IPS-NIHi7 (cell line): ENCODE data around the gene SLC38A2.
"Not testable (repeated sequence)": the region's sequence is repeated elsewhere in the genome, so short reads cannot be mapped to it uniquely, and the experiment has no call there.

Experiments used
- DNase-seq: peaks from one replicate; pipeline ENCODE4 v3.0.0; 2012; ENCODE audit warnings: mixed read lengths; ENCODE audit errors: extremely low spot score

The SLC38A2 gene

GRCh38 chr12:46372544-46373300 is at the start of gene SLC38A2:
SLC38A2 (minus strand) TSS chr12:46372773; CDS start chr12:46371293, 1,480 bp downstream.
- DNase-seq, result peak; percentile 92

- DNase-seq, result no peak
Measured at GRCh38 chr12:46419675-46420074, 47.1 kb upstream of the SLC38A2 start.

GRCh38 chr12:46415552-46415951 is 43.0 kb upstream of the SLC38A2 start:
- no peak for DNase-seq

DNA sequence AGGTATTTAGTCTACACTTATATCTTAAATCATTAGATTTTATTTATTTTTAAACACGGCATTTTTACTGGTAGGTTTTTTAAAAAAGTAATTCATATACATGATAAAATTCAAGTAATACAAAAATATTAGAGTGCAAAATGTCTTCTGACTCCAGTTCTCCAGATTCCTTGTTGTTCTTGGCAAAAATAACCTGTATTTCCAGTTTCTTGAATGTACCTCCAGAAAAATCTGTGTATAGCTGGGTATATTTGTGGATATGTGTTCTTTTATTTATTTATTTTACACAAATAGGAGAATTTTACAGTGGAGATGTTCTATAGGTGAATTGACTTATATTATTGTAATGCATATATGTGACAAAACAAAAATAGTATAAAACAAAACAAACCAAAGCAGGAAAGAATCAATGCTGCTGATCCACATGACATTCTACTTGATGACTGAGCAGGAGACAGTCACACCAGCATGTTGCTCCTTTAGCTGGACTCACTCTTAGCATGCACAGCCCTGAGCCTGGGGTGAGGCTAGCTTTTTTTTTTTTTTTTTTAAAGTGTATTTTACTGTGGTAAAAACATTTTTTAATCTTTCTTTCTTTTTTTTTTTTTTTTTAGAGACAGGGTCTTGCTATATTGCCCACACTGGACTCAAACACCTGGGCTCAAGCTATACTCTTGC is 42.2 kb upstream of the SLC38A2 start:
- DNase-seq, result no peak

DNA sequence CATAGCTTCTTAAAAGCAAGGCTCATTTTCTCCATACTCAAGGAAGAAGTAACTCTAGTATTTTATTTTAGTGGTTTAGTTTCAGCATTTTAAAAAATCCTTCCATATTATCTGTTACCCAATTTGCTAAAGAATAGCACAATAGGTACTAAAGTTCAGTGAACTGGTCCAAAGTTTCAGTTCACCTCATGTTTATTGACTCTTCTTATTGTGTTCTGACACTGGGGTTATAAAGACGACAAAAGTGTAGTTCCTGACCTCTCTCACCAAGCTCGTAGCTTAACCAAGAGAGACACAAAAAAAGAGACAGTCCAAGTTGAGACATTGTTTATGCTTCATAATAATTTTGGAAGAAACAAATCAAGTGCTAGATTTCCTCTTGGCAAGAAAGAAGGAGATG is 40.8 kb upstream of the SLC38A2 start:
- no peak for DNase-seq

DNA sequence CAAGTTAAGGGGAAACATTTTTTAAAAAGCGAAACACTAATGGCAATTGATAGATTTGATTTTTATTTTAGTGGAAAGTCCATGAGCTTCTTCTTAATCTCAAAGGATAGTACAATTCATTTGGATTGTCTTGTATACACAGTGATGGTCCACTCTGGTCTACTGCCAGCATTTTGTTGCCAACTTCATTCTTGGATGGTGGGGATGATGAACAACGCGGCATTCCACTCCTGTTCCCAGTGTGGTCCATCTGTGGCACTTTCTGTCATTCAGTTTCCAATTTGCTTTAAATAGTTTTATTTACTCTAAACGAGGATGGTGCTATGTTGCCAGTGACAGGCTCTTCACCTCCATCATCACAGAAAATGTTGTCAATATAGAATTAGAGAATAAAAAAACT is 40.3 kb upstream of the SLC38A2 start:
- no peak for DNase-seq

- DNase-seq, result no peak
Measured at GRCh38 chr12:46410495-46410894, 37.9 kb upstream of the SLC38A2 start.

DNA sequence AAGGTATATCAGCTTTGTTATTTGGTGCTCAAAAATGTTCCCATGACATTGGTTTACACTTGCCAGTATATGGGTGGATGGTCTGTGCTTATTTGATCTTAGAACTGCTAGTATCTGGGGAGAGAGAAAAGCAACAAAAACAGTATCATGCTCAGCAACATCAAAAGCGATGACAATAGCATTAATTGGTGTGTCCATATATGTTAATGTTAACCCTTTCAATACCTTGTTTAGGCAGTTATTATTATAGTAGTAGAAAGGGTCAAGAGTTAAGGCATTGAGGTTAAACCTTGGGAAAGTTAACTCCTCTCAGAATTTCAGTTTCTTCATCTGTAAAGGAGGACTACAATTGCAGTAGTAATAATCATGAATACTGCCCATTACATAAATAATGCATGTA is 37.4 kb upstream of the SLC38A2 start:
- DNase-seq, result no peak

DNA sequence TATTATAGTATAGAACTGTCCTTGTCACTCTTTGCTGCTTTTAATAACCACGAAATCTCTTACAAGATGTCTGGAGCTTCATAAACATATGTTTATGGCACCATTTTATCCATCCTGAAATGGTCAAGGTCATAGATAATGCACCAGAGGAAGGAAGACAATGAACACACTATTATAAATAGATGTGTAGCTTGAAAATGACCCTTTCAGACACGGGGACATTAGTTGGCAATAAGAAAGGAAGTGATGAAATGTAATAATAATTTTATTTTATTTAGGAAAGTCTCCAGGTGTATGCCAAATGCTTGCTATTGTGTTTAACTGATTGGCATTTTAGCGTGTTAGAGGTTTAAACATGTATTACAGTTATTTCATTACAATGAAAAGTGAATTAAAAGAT is 36.8 kb upstream of the SLC38A2 start:
- no peak for DNase-seq

- DNase-seq, result no peak
Measured at GRCh38 chr12:46408441-46408840, 35.9 kb upstream of the SLC38A2 start.

DNA sequence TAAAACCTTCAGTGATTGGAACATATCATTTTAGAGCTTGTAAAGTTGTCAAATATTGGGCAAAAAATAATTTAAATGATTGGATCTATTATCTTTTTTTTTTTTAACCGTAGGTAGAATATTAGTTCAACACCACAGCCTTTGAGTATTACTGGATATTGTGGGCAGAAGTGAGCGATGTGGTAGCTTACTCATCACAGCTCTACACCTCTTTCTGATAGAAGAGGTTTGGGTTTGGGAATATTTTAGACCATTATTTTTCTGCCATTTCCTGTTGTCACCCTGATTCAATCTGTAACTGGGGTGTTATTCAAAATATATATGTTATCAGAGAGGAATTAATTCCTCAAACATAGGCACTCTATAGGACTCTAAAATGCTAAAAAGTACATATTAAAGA is 34.8 kb upstream of the SLC38A2 start:
- no peak for DNase-seq

- DNase-seq, result no peak
Measured at GRCh38 chr12:46406352-46407027, 33.9 kb upstream of the SLC38A2 start.

DNA sequence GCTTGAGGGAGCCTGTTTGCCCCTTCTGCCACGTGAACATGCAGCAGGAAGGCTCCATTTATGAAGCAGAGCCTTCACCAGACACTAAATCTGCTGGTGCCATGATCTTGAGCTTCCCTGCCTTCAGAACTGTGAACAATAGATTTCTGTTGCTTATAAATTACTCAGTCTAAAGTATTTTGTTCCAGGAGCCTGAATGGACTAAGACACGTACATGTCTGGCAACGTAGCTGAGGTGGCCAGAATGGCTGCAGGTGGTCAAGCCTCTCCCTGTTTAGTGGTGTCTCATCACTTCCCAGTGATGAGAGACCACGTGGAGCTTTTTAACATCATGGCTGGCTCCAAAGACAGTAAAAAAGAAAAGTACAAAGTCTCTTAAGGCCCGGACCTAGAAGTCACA is 32.2 kb upstream of the SLC38A2 start:
- DNase-seq, result no peak

DNA sequence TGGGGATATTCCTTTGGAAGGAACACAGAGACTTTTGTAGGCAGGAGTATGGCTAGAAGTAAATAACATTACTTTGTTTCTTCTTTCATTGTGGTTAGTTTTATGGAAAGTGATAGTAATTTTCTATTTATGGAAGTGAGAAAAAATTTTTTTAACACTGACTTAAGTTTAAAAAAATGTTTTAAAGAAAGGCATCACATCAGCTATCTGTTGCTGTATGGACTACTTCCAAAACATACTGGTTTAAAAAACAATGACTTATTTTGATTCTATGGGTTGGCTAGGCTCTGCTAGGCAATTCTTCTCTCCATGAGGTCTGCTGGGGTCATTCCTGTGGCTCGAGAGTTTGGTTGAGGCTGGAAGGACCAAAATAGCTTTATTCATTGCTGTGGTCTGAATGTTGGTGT is 31.7 kb upstream of the SLC38A2 start:
- no peak for DNase-seq

GRCh38 chr12:46403719-46404070 is 31.1 kb upstream of the SLC38A2 start:
- no peak for DNase-seq

DNA sequence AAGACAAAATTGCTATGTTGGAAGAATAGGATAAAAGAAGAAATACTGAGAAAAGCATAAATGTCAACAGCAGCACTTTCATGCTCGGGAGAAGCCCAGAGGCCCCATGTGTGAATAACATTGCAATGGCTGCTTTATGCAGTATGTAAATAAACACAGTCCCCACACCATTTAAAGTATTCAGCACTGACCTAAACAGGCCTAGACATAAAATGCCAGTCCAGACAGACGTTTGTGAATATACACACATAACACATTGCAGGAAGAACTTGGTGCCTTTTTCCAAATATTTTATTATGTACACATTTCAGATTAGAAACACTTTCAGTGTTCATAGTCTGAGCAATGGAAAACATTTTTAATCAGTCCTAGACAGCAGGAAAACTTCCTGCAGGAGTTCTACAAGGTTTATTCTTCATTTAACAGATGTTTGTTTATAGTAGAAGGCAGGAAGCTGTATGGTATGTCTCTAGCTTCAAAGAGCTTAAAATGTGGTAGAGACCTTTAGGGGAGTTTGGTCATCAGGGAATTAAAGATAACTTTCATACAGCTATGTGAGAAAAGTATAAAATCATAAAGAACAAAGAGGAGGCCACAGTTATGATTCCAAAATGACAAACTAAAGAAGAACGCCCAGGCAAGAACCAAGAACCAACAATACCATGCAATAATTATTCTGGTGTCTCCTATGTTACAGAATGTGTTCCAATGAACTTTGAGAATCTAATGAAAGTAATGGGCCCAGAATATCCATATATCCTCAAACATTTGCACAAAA is 30.6 kb upstream of the SLC38A2 start:
- DNase-seq, result no peak

DNA sequence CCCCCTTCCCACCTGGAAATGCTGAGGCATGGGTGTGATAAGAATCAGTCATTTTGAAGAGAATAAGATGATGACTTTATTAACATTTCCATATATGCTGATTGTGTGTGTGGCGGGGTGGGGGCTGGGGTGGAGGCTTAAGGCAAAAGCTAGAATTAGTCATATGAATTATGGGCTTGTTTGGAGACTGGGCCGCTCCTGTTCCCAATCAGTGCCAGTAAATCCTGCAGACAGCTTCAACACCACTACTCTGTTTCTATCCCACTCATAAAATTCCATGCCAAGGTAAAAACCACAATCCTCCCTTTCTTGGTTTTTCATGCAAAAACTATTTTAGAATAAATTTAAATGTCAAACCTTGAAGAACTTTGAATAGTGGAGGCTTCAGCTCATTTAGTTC is 29.9 kb upstream of the SLC38A2 start:
- no peak for DNase-seq

- DNase-seq, result no peak
Measured at GRCh38 chr12:46401662-46402061, 29.1 kb upstream of the SLC38A2 start.

DNA sequence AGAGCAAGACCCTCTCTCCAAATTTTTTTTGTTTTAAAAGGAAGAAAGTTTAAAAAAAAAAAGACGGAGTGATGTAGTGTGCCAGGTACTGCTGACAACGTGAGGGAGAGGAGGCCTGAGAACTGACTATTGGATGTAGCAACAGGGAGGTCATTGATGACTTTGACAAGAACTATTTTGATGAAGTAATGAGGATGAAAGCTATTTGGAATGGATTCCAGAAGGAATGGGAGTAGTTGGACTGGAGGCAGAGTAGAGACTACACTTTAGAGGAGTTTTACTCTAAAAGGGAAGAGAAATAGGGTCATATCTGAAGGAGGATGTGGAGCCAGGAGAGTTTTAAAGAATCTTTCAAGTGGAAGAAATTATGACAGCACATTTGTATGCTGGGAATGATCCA is 27.8 kb upstream of the SLC38A2 start:
- DNase-seq, result no peak

GRCh38 chr12:46399461-46400248 is 27.1 kb upstream of the SLC38A2 start:
- DNase-seq, result not testable (repeated sequence)

DNA sequence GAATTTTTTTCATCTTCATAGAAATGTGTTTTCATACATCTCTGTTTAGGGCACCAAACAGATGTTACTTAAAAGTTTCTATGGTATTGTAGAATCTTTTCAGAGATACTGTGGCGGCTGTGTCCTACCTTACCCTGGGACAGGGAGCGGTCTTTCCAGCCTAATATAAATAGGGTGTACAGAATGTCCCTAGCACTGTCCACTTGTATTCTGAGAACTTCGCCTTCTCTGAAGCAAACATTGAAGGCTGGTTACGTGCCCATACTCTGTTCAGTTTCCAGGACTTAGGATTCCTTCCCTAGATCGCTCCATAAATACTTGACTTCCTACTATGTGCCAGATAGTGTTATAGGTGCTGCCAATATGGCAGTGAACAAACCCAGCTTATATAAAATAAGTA is 24.3 kb upstream of the SLC38A2 start:
- DNase-seq, result no peak
